Measurements from ENCODE around the gene PGAP3.

GRCh38 chr17:39671651-39672521 lies 16.0 kb downstream of the PGAP3 start:
- TF ChIP-seq CTCF (IDR thresholded peaks at IDR 0.05; ENCODE audit: low read length) (peak; percentile 93), EZH2 (IDR thresholded peaks at IDR 0.05; ENCODE audit: borderline replicate concordance, low read length) (no peak)
